Epithelial cell of proximal tubule (primary cell): ENCODE results near the gene RPL28. TPM values are rescaled to one million over a fixed set of nuclear protein-coding genes. Genes with fewer than 3 reads are reported as not detected.

Source experiments
- DNase-seq: peaks from one replicate; pipeline ENCODE4 v3.0.0-alpha.2; 2011; ENCODE audit warnings: low read depth
- H3K4me3 ChIP-seq: 2 replicates; pipeline ENCODE4 v1.5.1; 2011; ENCODE audit warnings: low read depth, mild to moderate bottlenecking, low read length
- total RNA-seq: library from RNA; depleted of rRNA; stranded (reverse); fragments of >200 nt; gene quantifications from 2 replicates; pipeline ENCODE4 v1.2.3, GENCODE V29; 2015
- TF ChIP-seq, protein P1 (sequence below): conservative IDR thresholded peaks from 2 replicates; pipeline ENCODE4 v1.5.1; 2012; ENCODE audit warnings: low read depth, mild to moderate bottlenecking, low read length

The RPL28 gene
- 412 and 480 TPM in 2 replicates for total RNA-seq

DNA sequence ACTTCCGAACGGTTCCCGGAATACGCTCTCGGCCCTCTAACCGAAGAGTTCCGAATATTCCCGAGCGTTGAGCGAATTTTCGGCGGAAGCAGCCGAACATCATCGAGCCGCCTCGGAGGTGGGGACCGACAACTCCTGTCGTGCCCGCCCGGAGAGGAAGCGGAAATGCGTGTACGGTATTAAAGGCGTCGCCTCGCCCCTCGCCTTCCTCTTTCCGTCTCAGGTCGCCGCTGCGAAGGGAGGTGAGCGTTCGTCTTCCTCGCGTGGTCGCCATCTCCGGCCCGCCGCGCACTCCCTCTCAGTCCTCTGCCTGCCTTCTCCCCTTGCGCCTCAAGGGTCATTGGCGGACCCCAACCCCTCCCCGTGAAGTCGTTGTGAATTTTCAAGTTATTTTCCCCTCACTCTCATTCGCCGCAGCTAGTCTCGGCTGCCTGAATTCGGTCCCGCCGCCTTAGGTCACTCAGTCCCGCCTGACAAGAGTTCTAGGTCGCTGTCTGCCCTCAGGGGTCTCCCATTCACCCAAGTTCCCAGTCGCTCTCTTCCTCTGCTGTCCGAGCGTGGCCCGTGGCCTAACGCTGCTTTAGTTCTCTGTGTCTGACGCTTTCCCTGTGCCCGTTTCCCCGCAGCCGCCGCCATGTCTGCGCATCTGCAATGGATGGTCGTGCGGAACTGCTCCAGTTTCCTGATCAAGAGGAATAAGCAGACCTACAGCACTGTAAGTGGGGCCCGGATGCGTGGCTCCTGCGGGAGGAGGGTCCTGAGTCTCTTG, at the start of gene RPL28:
TSS of gene RPL28 (plus strand) at position 209 of the 769 bp plus-strand sequence. CDS start at position 635, 426 bp downstream.
- TF ChIP-seq, protein P1, sequence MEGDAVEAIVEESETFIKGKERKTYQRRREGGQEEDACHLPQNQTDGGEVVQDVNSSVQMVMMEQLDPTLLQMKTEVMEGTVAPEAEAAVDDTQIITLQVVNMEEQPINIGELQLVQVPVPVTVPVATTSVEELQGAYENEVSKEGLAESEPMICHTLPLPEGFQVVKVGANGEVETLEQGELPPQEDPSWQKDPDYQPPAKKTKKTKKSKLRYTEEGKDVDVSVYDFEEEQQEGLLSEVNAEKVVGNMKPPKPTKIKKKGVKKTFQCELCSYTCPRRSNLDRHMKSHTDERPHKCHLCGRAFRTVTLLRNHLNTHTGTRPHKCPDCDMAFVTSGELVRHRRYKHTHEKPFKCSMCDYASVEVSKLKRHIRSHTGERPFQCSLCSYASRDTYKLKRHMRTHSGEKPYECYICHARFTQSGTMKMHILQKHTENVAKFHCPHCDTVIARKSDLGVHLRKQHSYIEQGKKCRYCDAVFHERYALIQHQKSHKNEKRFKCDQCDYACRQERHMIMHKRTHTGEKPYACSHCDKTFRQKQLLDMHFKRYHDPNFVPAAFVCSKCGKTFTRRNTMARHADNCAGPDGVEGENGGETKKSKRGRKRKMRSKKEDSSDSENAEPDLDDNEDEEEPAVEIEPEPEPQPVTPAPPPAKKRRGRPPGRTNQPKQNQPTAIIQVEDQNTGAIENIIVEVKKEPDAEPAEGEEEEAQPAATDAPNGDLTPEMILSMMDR = no peak
- DNase-seq = peak; percentile 93
- H3K4me3 ChIP-seq = peak within 1 kb of the TSS; percentile 99

DNA sequence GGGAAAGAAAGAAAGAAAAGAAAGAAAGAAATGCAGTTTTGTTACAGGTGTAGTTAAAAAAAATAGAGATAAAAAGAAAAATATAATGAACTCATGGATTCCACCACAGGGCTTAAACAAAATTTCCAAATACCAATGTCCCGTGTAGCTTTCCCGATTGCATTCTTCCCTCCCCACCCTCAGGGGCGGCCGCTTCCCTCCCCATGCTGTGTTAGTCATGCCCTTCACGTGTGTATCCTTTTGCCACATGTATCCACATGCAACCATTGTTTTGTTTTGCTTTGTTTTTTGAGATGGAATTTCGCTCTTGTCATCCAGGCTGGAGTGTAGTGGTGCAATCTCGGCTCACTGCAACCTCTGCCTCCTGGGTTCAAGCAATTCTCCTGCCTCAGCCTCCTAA, 49.6 kb upstream of the RPL28 start:
- H3K4me3 ChIP-seq = no peak overlapping the region
- TF ChIP-seq, protein P1 = no peak
- no peak for DNase-seq

DNA sequence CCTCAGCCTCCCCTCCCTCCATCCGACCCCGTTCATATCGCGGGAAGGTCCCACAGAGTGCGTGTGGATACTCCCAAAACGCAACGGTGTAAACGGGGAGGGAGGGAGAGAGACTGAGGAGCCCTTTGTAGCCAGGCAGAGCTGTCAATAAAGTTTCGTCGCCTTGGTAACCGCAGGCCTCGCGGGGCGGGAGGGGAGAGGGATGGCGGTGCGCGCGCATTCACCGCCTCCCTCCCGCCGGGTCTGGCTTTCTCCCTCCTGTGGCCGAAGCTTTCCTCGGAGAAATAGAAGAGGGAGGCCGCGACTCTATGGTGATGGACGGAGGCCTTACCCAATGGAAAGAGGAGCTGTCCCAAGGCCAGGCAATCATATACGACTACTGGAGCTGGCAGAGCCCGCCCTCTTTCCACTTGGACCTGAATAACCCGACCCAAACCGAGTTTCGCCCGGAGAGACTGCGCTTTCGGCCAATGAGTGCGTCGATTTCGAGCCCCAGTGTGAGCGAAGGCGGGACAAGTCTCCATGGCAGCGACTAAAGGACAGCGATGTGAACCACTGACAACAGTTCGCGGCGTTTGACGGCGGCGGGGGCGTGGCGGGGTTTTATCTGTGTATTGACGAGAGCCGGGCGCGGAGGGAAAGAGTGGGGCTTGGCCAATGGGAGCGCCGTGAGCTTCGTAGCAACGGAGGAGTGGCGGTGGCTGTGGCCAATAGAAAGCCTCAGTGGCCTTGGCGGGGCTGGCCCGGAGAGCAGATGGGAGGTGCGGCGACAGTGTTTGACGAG, 46.4 kb upstream of the RPL28 start, which contains the start of gene KMT5C:
TSS of gene KMT5C (plus strand) at position 772 of the 784 bp plus-strand sequence. CDS start 2,061 bp downstream, outside the sequence.
- TF ChIP-seq, protein P1 = peak; percentile 37
- H3K4me3 ChIP-seq = peak within 1 kb of the TSS; percentile 89
- DNase-seq = peak; percentile 99

DNA sequence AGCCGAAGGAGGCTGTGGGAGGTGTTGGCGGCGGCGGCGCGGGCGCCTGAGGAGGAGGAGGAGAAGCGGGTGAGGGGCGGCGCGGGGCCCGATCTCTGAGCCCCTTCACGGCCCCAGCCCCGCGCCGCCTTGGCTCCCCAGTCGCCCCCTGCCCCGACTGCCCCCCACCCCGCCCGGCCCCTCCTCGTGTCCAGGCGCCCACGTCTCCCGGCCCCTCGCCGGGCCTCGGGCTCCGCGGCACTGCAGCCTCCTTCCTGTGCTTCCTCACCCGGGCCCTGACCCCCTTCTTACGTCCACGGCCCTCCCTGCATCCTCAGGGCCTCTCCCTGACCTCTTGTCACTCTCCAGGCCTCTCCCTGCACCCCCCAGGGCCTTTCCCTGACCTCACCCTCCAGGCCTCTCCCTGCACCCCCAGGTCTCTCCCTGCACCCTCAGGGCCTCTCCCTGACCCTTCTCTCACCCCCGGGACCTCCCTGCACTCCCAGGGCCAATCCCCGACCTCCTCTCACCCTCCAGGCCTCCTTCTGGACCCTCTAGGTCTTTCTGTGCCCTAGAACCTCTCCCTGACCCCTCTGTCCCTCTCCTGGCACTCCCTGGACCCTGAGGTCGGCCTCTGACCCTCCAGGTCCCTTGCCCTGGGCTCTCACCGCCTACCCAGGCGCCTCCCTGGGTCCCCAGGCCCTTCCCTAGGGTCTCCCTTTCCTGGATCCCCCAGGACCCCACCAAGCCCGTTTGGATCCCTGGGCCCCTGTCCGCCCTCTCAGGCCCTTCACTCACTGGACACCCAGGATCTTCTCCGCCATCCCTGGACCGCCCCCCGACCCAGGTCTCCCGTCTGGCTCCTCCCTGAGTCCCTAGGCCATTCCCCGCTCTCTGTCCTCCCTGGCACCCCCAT, 45.6 kb upstream of the RPL28 start:
- H3K4me3 ChIP-seq = peak overlapping the region; percentile 89
- TF ChIP-seq, protein P1 = no peak
- no peak for DNase-seq

DNA sequence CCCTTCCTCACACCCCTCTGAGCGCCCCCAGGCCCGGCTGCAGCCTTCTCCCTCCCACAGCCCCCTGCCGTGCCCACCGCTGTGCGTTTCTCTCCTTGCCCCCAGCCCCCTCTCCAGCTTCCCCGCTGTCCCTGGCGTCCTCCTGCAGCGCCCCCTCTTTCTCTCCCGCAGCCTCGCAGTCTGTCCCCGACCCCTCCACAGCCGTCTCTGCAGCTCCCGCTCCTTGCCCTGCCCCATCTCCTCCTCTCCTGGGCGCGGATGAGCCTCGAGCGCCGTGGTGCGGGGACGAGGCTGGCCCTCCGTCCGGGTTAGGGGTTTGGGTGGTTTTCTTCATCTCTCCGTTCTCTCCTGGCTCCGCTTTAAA, 45.0 kb upstream of the RPL28 start:
- peak overlapping the region; percentile 89 for H3K4me3 ChIP-seq
- TF ChIP-seq, protein P1 = peak; percentile 33
- no peak for DNase-seq

DNA sequence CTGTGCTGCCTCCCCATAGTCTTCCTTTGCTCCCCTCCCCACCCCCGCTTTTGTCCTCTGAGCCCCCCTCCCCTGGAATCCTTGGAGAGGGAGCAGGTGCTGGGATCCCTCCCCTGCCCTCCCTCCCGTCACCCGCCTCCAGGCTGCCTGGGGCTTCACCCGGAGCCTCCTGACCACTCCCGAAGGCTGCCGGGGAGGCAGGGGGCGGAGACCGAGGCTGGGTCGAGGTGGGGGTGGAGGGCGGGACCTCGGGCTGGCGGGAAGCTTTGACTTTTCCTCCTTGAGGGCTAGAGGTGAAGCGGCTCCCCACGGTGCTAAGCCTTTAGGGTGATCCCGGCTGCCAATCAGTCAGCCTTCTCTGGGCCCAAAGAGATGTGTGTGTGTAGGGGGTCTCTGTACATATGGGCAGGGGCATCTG, 44.6 kb upstream of the RPL28 start:
- DNase-seq = no peak
- H3K4me3 ChIP-seq = peak overlapping the region; percentile 89

More for the DNA sequence above, 44.6 kb upstream of the RPL28 start:
- TF ChIP-seq, protein P1 = no peak
